IPS-18c (cell line): ENCODE data around the gene PDK2.

Experiments used
- H3K4me3 ChIP-seq: 2 replicates; pipeline ENCODE4 v1.7.0; 2013; ENCODE audit warnings: low read depth, mild to moderate bottlenecking, low read length, moderate library complexity; ENCODE audit not compliant: insufficient read depth
- H3K9me3 ChIP-seq: one replicate; pipeline ENCODE4 v1.6.1; 2013; ENCODE audit warnings: mild to moderate bottlenecking, low read length, moderate library complexity; ENCODE audit not compliant: control insufficient read depth, insufficient read depth

Gene PDK2

DNA sequence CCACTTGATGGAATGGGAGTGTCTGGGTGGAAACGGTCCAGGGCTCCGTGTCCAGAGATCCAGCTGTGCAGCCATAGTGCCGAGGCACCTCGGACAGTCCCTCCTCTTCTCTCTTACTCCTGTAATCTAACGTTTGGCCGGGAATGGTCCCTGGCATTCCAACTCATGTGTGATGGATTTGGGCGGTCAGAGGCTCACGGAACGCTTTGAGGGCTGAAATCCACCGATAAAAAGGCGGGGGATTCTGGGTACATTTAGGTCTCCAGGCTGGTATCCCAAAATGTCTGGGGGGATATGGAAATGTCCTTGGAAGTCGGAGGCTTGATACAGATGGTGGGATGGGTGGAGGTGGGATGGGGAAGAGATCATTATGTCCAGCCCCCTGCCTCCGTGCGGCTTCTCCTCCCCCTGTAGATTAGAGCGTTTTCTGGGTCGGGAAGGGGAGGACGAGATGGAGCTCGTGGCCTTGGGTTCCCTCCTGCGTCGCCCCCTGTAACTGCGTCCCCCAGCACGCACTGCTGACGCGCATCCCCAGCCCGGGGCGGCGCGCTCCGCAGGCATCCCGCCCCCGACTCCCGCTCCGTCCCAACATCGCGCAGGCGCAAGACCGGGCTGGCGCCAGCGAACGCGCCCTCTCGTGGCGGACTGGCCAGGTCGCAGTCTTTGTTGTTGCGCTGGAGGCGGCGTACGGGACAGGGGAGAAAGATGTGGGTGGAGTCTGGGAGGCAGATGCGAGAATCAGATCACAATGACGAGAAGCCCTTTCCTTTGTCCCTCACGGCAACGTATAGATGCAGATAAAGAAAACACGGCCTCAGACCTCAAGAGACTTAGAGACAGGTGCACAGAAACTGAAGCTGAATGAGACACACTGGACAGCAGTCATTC lies 66.1 kb downstream of the PDK2 start:
- Histone ChIP-seq H3K9me3 (no peaks in the 10 kb centered on the region), H3K4me3 (peak overlapping the region; percentile 42)
